K562 (cell line): ENCODE data around the gene ZNF692. TPM values are rescaled to one million over a fixed set of nuclear protein-coding genes. Genes with fewer than 3 reads are reported as not detected.

Experiments used
- ATF7 ChIP-seq: fragments of 450-650 bp; IDR thresholded peaks from 2 replicates; pipeline ENCODE4 v1.7.1; 2014; ENCODE audit warnings: mild to moderate bottlenecking, moderate library complexity
- BRD4 ChIP-seq: fragments of 200-600 bp; sonication (generic); IDR thresholded peaks from 2 replicates; pipeline ENCODE4 v1.6.1; 2017; ENCODE audit warnings: inconsistent platforms
- GABPA ChIP-seq: fragments of 200-800 bp; sonication (Bioruptor generic); conservative IDR thresholded peaks from 2 replicates; pipeline ENCODE4 v1.6.1; 2016; ENCODE audit warnings: low read depth, missing genetic modification characterization, missing compliant biosample characterization
- HIVEP1 ChIP-seq: fragments of 250-450 bp; sonication (Bioruptor Pico); IDR thresholded peaks from 2 replicates; pipeline ENCODE4 v1.4.0; 2020; ENCODE audit warnings: mild to moderate bottlenecking
- HNRNPLL ChIP-seq: fragments of 200-400 bp; formaldehyde crosslinking; IDR thresholded peaks from 2 replicates; pipeline ENCODE4 v1.6.1; 2017; ENCODE audit warnings: low read length, low read depth, mild to moderate bottlenecking; ENCODE audit not compliant: poor library complexity, severe bottlenecking
- POLR2A ChIP-seq: fragments of 450-650 bp; conservative IDR thresholded peaks from 2 replicates; pipeline ENCODE4 v1.6.1; 2016
- RBM15 ChIP-seq: fragments of 200-400 bp; formaldehyde crosslinking; IDR thresholded peaks from 2 replicates; pipeline ENCODE4 v1.6.1; 2018; ENCODE audit warnings: mild to moderate bottlenecking, low read length, moderate library complexity; ENCODE audit not compliant: insufficient read depth
- TARDBP ChIP-seq: fragments of 450-650 bp; IDR thresholded peaks from 2 replicates; pipeline ENCODE4 v1.6.1; 2016
- TSC22D4 ChIP-seq: fragments of 450-650 bp; IDR thresholded peaks from 2 replicates; pipeline ENCODE4 v1.6.1; 2016; ENCODE audit warnings: missing genetic modification characterization, missing biosample characterization, control low read depth
- ZNF134 ChIP-seq: fragments of 250-450 bp; sonication (Bioruptor Pico); conservative IDR thresholded peaks from 2 replicates; pipeline ENCODE4 v1.4.0; 2020
- ZNF699 ChIP-seq: fragments of 250-450 bp; sonication (Bioruptor Pico); IDR thresholded peaks from 2 replicates; pipeline ENCODE4 v1.8.0; 2021; ENCODE audit warnings: mild to moderate bottlenecking, moderate library complexity; ENCODE audit not compliant: insufficient replicate concordance
- polyA plus RNA-seq, 8 experiments: library from polyadenylated mRNA; depleted of rRNA in 4 of 8; stranded (reverse) in 5 of 8; unstranded in 3 of 8; fragments of >200 nt; fragmentation: Nextera tagmentation in 2 of 8; fragmentation: Illumina TruSeq in 1 of 8; extraction: Ambion mirVana in 2 of 8; extraction: Trizol in 1 of 8; gene quantifications; 2 replicates each; pipeline versions ENCODE4 v1.2.1 to v1.2.3, GENCODE V29; 2011 to 2014; ENCODE audit warnings: inconsistent platforms in 1 of 8, missing spikeins in 1 of 8
- total RNA-seq, 7 experiments: library from RNA; depleted of rRNA in 6 of 7; stranded (reverse); fragments of >200 nt in 6 of 7; fragmentation: Illumina TruSeq in 2 of 7; extraction: Trizol in 2 of 7; gene quantifications; 2 replicates each; pipeline versions ENCODE4 v1.2.1 to v1.2.3, GENCODE V29; 2011 to 2021; ENCODE audit warnings: low replicate concordance in 1 of 7
- TF ChIP-seq, protein P1 (sequence below): fragments of 250-450 bp; sonication (Bioruptor Pico); IDR thresholded peaks from 2 replicates; pipeline ENCODE4 v1.4.0; 2020; ENCODE audit warnings: mild to moderate bottlenecking
- TF ChIP-seq, protein P2 (sequence below): sonication (generic); formaldehyde crosslinking; IDR thresholded peaks from 2 replicates; pipeline ENCODE4 v1.8.0; 2022; ENCODE audit warnings: mild to moderate bottlenecking, missing genetic modification reagents
- TF ChIP-seq, protein P3 (sequence below), 2 experiments: fragments of 200-800 bp in 1 of 2; sonication (Bioruptor generic) in 1 of 2; sonication (generic) in 1 of 2; formaldehyde crosslinking in 1 of 2; IDR thresholded peaks in 1 of 2; conservative IDR thresholded peaks in 1 of 2; 2 replicates each; pipeline versions ENCODE4 v1.5.0 to v1.6.1; 2016 to 2020; ENCODE audit warnings: missing compliant biosample characterization in 1 of 2, missing genetic modification characterization in 1 of 2, missing genetic modification reagents in 1 of 2
- TF ChIP-seq, protein P4 (sequence below): fragments of 450-650 bp; IDR thresholded peaks from 2 replicates; pipeline ENCODE4 v1.6.1; 2018; ENCODE audit not compliant: partially characterized antibody
- TF ChIP-seq, protein P5 (sequence below): fragments of 250-450 bp; sonication (Bioruptor Pico); IDR thresholded peaks from 2 replicates; pipeline ENCODE4 v1.9.0; 2021; ENCODE audit warnings: mild to moderate bottlenecking
- TF ChIP-seq, protein P6 (sequence below): fragments of 450-650 bp; IDR thresholded peaks from 2 replicates; pipeline ENCODE4 v1.6.1; 2016; ENCODE audit warnings: low read depth, mild to moderate bottlenecking, moderate library complexity
- TF ChIP-seq, protein P7 (sequence below): IDR thresholded peaks from 2 replicates; pipeline ENCODE4 v1.6.1; 2011; ENCODE audit not compliant: insufficient read length; ENCODE audit errors: extremely low read depth

Gene ZNF692
- total and polyA plus RNA-seq, 9 of the 15 experiments (the other 6 are each of a cell fraction or from before 2014, with no cell fraction given): 8.4 to 143 (median 55.9) TPM

DNA sequence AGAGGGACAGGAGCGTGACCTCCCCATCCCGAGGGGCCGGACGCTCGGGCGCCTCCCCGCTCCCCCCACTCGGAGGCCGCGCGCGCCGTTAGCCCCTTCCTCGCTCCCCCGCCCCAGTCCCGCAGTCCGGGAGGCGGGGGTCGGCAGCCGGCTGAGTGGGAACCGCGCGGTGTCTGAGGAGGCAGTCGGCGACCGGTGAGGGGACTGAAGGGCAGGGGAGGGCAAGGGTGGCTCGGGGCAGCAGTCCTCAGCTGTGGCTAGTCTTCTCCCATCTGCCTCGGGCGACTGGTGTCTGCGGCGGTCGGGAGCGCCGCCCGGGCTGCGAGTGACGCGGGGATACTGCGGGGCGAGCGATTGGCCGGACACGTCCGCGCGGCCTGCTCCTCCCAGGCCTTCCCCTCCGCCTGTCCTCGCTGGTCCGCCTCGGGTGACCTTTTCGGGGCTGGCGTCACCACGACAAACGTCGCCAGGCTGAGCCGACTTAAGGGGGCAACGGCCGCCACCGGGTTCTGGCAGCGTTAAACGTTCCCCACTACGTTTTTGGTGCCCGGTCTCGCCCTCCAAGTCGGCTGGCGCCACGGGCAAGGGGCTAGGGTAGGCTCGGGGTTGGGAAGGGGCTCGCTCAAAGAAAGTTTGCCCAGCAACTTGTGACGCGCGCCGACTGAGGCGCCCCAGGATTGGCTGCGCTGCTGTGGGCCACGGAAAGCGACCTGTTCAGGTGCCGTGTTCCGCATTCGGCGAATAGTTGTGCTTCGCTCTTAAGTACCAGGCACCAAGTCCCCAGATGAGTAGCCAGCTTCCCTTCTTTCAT lies 20.3 kb downstream of the ZNF692 start (continued):
- TF ChIP-seq TARDBP: no peak
- TF ChIP-seq, protein P1, sequence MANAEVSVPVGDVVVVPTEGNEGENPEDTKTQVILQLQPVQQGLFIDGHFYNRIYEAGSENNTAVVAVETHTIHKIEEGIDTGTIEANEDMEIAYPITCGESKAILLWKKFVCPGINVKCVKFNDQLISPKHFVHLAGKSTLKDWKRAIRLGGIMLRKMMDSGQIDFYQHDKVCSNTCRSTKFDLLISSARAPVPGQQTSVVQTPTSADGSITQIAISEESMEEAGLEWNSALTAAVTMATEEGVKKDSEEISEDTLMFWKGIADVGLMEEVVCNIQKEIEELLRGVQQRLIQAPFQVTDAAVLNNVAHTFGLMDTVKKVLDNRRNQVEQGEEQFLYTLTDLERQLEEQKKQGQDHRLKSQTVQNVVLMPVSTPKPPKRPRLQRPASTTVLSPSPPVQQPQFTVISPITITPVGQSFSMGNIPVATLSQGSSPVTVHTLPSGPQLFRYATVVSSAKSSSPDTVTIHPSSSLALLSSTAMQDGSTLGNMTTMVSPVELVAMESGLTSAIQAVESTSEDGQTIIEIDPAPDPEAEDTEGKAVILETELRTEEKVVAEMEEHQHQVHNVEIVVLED (CRISPR knock-in tag): peak; percentile 65; the same call in 1 of the 2 replicates
- TF ChIP-seq GABPA (tag): no peak
- TF ChIP-seq, protein P2, sequence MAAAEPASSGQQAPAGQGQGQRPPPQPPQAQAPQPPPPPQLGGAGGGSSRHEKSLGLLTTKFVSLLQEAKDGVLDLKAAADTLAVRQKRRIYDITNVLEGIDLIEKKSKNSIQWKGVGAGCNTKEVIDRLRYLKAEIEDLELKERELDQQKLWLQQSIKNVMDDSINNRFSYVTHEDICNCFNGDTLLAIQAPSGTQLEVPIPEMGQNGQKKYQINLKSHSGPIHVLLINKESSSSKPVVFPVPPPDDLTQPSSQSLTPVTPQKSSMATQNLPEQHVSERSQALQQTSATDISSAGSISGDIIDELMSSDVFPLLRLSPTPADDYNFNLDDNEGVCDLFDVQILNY (CRISPR knock-in tag): 0 out of 2 replicates have a peak, but pooled peaks have one; percentile 55
- TF ChIP-seq ATF7: peak; percentile 89
- TF ChIP-seq, protein P3, sequence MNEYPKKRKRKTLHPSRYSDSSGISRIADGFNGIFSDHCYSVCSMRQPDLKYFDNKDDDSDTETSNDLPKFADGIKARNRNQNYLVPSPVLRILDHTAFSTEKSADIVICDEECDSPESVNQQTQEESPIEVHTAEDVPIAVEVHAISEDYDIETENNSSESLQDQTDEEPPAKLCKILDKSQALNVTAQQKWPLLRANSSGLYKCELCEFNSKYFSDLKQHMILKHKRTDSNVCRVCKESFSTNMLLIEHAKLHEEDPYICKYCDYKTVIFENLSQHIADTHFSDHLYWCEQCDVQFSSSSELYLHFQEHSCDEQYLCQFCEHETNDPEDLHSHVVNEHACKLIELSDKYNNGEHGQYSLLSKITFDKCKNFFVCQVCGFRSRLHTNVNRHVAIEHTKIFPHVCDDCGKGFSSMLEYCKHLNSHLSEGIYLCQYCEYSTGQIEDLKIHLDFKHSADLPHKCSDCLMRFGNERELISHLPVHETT (CRISPR knock-in tag; conservative IDR thresholded peaks at IDR 0.05 in 1 of 2, IDR thresholded peaks at IDR 0.05 in 1 of 2): no peak; a peak in 1 of 4 replicates
- TF ChIP-seq, protein P4, sequence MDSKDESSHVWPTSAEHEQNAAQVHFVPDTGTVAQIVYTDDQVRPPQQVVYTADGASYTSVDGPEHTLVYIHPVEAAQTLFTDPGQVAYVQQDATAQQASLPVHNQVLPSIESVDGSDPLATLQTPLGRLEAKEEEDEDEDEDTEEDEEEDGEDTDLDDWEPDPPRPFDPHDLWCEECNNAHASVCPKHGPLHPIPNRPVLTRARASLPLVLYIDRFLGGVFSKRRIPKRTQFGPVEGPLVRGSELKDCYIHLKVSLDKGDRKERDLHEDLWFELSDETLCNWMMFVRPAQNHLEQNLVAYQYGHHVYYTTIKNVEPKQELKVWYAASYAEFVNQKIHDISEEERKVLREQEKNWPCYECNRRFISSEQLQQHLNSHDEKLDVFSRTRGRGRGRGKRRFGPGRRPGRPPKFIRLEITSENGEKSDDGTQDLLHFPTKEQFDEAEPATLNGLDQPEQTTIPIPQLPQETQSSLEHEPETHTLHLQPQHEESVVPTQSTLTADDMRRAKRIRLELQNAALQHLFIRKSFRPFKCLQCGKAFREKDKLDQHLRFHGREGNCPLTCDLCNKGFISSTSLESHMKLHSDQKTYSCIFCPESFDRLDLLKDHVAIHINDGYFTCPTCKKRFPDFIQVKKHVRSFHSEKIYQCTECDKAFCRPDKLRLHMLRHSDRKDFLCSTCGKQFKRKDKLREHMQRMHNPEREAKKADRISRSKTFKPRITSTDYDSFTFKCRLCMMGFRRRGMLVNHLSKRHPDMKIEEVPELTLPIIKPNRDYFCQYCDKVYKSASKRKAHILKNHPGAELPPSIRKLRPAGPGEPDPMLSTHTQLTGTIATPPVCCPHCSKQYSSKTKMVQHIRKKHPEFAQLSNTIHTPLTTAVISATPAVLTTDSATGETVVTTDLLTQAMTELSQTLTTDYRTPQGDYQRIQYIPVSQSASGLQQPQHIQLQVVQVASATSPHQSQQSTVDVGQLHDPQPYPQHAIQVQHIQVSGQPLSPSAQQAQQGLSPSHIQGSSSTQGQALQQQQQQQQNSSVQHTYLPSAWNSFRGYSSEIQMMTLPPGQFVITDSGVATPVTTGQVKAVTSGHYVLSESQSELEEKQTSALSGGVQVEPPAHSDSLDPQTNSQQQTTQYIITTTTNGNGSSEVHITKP: no peak
- TF ChIP-seq TSC22D4 (tag): no peak
- TF ChIP-seq, protein P5, sequence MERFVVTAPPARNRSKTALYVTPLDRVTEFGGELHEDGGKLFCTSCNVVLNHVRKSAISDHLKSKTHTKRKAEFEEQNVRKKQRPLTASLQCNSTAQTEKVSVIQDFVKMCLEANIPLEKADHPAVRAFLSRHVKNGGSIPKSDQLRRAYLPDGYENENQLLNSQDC: no peak
- peak; percentile 17 for TF ChIP-seq HNRNPLL
- TF ChIP-seq ZNF699: no peak
- peak; percentile 26; the same call in 1 of the 2 replicates for TF ChIP-seq BRD4
- TF ChIP-seq, protein P6, sequence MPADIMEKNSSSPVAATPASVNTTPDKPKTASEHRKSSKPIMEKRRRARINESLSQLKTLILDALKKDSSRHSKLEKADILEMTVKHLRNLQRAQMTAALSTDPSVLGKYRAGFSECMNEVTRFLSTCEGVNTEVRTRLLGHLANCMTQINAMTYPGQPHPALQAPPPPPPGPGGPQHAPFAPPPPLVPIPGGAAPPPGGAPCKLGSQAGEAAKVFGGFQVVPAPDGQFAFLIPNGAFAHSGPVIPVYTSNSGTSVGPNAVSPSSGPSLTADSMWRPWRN: peak; percentile 75
- TF ChIP-seq, protein P7, sequence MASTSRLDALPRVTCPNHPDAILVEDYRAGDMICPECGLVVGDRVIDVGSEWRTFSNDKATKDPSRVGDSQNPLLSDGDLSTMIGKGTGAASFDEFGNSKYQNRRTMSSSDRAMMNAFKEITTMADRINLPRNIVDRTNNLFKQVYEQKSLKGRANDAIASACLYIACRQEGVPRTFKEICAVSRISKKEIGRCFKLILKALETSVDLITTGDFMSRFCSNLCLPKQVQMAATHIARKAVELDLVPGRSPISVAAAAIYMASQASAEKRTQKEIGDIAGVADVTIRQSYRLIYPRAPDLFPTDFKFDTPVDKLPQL: no peak
- no peak for TF ChIP-seq HIVEP1
- TF ChIP-seq ZNF134 (CRISPR knock-in tag): peak; percentile 85
- TF ChIP-seq RBM15: no peak
- TF ChIP-seq POLR2A: peak; percentile 96
